ENCODE measurements around the gene AGPAT1. TPM values are rescaled to one million over a fixed set of nuclear protein-coding genes. Genes with fewer than 3 reads are reported as not detected.

The AGPAT1 gene
- total and polyA plus RNA-seq, 2 of the 8 experiments (the other 6 are each of a cell fraction or from before 2014, with no cell fraction given) = 96.0 to 222 TPM

- Histone ChIP-seq H4K8ac (ENCODE audit: extremely low read depth, insufficient read depth, low read length) (no peak overlapping the region; the same call in 1 of the 2 replicates), H3K4me1 (replicated peaks in 1 of 4; ENCODE audit: control insufficient read depth in 3 of 4, insufficient read depth in 4 of 4, low read length in 3 of 4) (peaks cover 2 to 26% (median 16%) of the 10 kb centered on the region in 4 experiments), H2BK15ac (ENCODE audit: low read length) (no peak overlapping the region), H2AK5ac (ENCODE audit: low read depth, low read length) (no peak overlapping the region), H3K27me3 (replicated peaks in 1 of 4; ENCODE audit: control insufficient read depth in 3 of 4, extremely low read depth in 1 of 4, insufficient read depth in 3 of 4, low read length in 3 of 4) (no peaks in the 10 kb centered on the region), H2AFZ (ENCODE audit: low read length) (no peak overlapping the region), H3K18ac (ENCODE audit: extremely low read depth, low read length) (peak overlapping the region; percentile 32), H3K79me2 (ENCODE audit: control insufficient read depth in 1 of 2, insufficient read depth in 2 of 2, low read length in 2 of 2) (peaks cover 0 to 13% of the 10 kb centered on the region in 2 experiments; a peak in 2 of 4 replicates), H3K56ac (replicated peaks; ENCODE audit: insufficient read length, low read depth, low read length) (no peak overlapping the region), H3K9me3 (ENCODE audit: insufficient read depth in 2 of 2, low read depth in 1 of 2, low read length in 1 of 2) (no peaks in the 10 kb centered on the region), H3K23me2 (ENCODE audit: low read depth, low read length) (peaks cover 5% of the 10 kb centered on the region), H3K4me3 (ENCODE audit: extremely low read depth in 1 of 4, insufficient read depth in 2 of 4, low read depth in 3 of 4, low read length in 4 of 4) (peak overlapping the region; percentile 30 to 87 (median 64)), H3K23ac (ENCODE audit: insufficient read length) (no peak overlapping the region), H2BK120ac (replicated peaks; ENCODE audit: low read depth, low read length) (no peak overlapping the region), H3K4ac (replicated peaks; ENCODE audit: insufficient read length, low read depth, low read length) (peak overlapping the region; percentile 80), H3K14ac (ENCODE audit: insufficient read length) (no peak overlapping the region), H4K20me1 (replicated peaks in 1 of 2; ENCODE audit: control insufficient read depth in 1 of 2, insufficient read depth in 2 of 2, low read length in 2 of 2) (peaks cover 0 to 3% of the 10 kb centered on the region in 2 experiments), H3K4me2 (ENCODE audit: insufficient read depth in 1 of 2, low read depth in 2 of 2, low read length in 2 of 2) (peak overlapping the region; percentile 81 to 90), H3K27ac (ENCODE audit: low read depth, low read length) (peak overlapping the region; percentile 54), H4K5ac (ENCODE audit: insufficient read length, low read depth, low read length) (no peak overlapping the region), H3K79me1 (ENCODE audit: low read depth, low read length) (peaks cover 2% of the 10 kb centered on the region; the same call in 1 of the 2 replicates), H3K36me3 (ENCODE audit: control insufficient read depth in 2 of 4, insufficient read depth in 4 of 4, low read length in 3 of 4) (peaks cover 2 to 18% (median 14%) of the 10 kb centered on the region in 4 experiments; a peak in 7 of 8 replicates), H2BK5ac (ENCODE audit: low read depth, low read length) (peak overlapping the region; percentile 52; the same call in 1 of the 2 replicates), H2BK12ac (ENCODE audit: low read depth, low read length) (no peak overlapping the region), H4K91ac (replicated peaks; ENCODE audit: insufficient read length, low read length) (peak overlapping the region; percentile 7), H3K9ac (replicated peaks in 1 of 4; ENCODE audit: extremely low read depth in 1 of 4, low read depth in 3 of 4, low read length in 3 of 4) (peak overlapping the region; percentile 38 to 80 (median 56); a peak in 5 of 7 replicates), H2BK20ac (ENCODE audit: low read length) (no peak overlapping the region)
- ChIA-PET POLR2A (ENCODE audit: partially characterized antibody) (interaction anchor here (1.0 to 13.3 kb wide), 6 partner anchors 10 to 37 kb away, joined by 3 to 194 read pairs (median 3); partner anchors contain the start of genes AGPAT1, PRRT1 and RNF5), CTCF (ENCODE audit: partially characterized antibody) (interaction anchor here (0.5 to 3.2 kb wide), 11 partner anchors 9 to 98 kb away, joined by 3 to 13 read pairs (median 4); partner anchors contain the start of genes AGPAT1 and PRRT1)
- no peak for DNase-seq (ENCODE audit: low read depth in 1 of 2, low spot score in 2 of 2)
- 26% methylated on average over 8 of the region's 10 CpGs; no CpG with 5 or more reads in 1 of the 2 experiments for WGBS, 2 experiments (ENCODE audit: extremely low coverage in 1 of 2, insufficient coverage in 1 of 2, insufficient read length in 1 of 2, insufficient replicate concordance in 2 of 2, low coverage in 1 of 2, low lambda C conversion rate in 2 of 2, missing lambda C conversion rate in 1 of 2)
- no peak for FAIRE-seq
- TF ChIP-seq CTBP2 (IDR thresholded peaks at IDR 0.05; ENCODE audit: borderline replicate concordance, insufficient read depth, insufficient read length, low read length) = no peak
- TF ChIP-seq TCF12 (IDR thresholded peaks at IDR 0.05; ENCODE audit: low read depth, low read length) = no peak
- TF ChIP-seq SUZ12 (IDR thresholded peaks at IDR 0.05; ENCODE audit: low read length) = no peak
- no peak for TF ChIP-seq NANOG (IDR thresholded peaks at IDR 0.05; ENCODE audit: insufficient read depth, low read depth, low read length, poor library complexity, severe bottlenecking)
- no peak for TF ChIP-seq TAF1 (IDR thresholded peaks at IDR 0.05; ENCODE audit: low read depth, low read length)
- no peak for TF ChIP-seq GTF2F1 (IDR thresholded peaks at IDR 0.05; ENCODE audit: borderline replicate concordance, low read depth, low read length)
- TF ChIP-seq BACH1 (IDR thresholded peaks at IDR 0.05; ENCODE audit: low read length) = no peak
- no peak for TF ChIP-seq HDAC2 (IDR thresholded peaks at IDR 0.05; ENCODE audit: borderline replicate concordance in 1 of 2, low read depth in 2 of 2, low read length in 2 of 2)
- no peak for TF ChIP-seq CEBPB (IDR thresholded peaks at IDR 0.05; ENCODE audit: low read depth, low read length)
- no peak for TF ChIP-seq ATF3 (IDR thresholded peaks at IDR 0.05; ENCODE audit: insufficient read depth, low read depth, low read length)
- no peak for TF ChIP-seq TAF7 (optimal IDR thresholded peaks at IDR 0.05; ENCODE audit: borderline replicate concordance, low read depth, low read length)
Measured at GRCh38 chr6:32189069-32189741, 13.3 kb upstream of the AGPAT1 start.
